ENCODE results near the gene DNTT. TPM values are rescaled to one million over a fixed set of nuclear protein-coding genes. Genes with fewer than 3 reads are reported as not detected.

Gene DNTT
- total and polyA plus RNA-seq, 7 donors: not detected

- TF ChIP-seq EP300 (IDR thresholded peaks at IDR 0.05) (no peak), POLR2AphosphoS5 (IDR thresholded peaks at IDR 0.05) (no peak), POLR2A (IDR thresholded peaks at IDR 0.05) (no peak)
- TF ChIP-seq, protein P1, sequence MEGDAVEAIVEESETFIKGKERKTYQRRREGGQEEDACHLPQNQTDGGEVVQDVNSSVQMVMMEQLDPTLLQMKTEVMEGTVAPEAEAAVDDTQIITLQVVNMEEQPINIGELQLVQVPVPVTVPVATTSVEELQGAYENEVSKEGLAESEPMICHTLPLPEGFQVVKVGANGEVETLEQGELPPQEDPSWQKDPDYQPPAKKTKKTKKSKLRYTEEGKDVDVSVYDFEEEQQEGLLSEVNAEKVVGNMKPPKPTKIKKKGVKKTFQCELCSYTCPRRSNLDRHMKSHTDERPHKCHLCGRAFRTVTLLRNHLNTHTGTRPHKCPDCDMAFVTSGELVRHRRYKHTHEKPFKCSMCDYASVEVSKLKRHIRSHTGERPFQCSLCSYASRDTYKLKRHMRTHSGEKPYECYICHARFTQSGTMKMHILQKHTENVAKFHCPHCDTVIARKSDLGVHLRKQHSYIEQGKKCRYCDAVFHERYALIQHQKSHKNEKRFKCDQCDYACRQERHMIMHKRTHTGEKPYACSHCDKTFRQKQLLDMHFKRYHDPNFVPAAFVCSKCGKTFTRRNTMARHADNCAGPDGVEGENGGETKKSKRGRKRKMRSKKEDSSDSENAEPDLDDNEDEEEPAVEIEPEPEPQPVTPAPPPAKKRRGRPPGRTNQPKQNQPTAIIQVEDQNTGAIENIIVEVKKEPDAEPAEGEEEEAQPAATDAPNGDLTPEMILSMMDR (IDR thresholded peaks at IDR 0.05): no peak
- no peaks in the 10 kb centered on the region for H3K4me1 ChIP-seq
- H3K36me3 ChIP-seq: no peaks in the 10 kb centered on the region
- H3K27ac ChIP-seq: no peak overlapping the region
- 13 to 62% methylated on average over 3 of the region's 3 CpGs for WGBS, 2 donors
- no peaks in the 10 kb centered on the region for H3K27me3 ChIP-seq
- no peaks in the 10 kb centered on the region for H3K9me3 ChIP-seq
- DNase-seq: no peak
- intact Hi-C loops (cut with DNase I): no loop called here
- no peak overlapping the region for H3K4me3 ChIP-seq
Measured at GRCh38 chr10:96260014-96260413, 44.2 kb upstream of the DNTT start.

- Histone ChIP-seq H3K9me3 (no peaks in the 10 kb centered on the region), H3K4me1 (no peaks in the 10 kb centered on the region), H3K27me3 (no peaks in the 10 kb centered on the region), H3K36me3 (no peaks in the 10 kb centered on the region), H3K4me3 (no peak overlapping the region), H3K27ac (no peak overlapping the region)
- intact Hi-C loops (cut with DNase I): no loop called here
- TF ChIP-seq POLR2AphosphoS5 (IDR thresholded peaks at IDR 0.05) (no peak), POLR2A (IDR thresholded peaks at IDR 0.05) (no peak), EP300 (IDR thresholded peaks at IDR 0.05) (no peak)
- TF ChIP-seq, protein P1 (IDR thresholded peaks at IDR 0.05): no peak
- 41 to 90% methylated on average over 2 of the region's 2 CpGs for WGBS, 2 donors
- DNase-seq: no peak
Measured at GRCh38 chr10:96261132-96261531, 43.1 kb upstream of the DNTT start.

- Histone ChIP-seq H3K4me1 (no peaks in the 10 kb centered on the region), H3K9me3 (no peaks in the 10 kb centered on the region), H3K4me3 (no peak overlapping the region), H3K27me3 (no peaks in the 10 kb centered on the region), H3K27ac (no peak overlapping the region), H3K36me3 (no peaks in the 10 kb centered on the region)
- TF ChIP-seq POLR2AphosphoS5 (IDR thresholded peaks at IDR 0.05): no peak
- TF ChIP-seq EP300 (IDR thresholded peaks at IDR 0.05): no peak
- no peak for TF ChIP-seq POLR2A (IDR thresholded peaks at IDR 0.05)
- TF ChIP-seq, protein P1 (IDR thresholded peaks at IDR 0.05): no peak
- 15 to 61% methylated on average over 3 of the region's 3 CpGs for WGBS, 2 donors
- intact Hi-C loops (cut with DNase I): no loop called here
- no peak for DNase-seq
Measured at GRCh38 chr10:96261930-96262329, 42.3 kb upstream of the DNTT start.

GRCh38 chr10:96263176-96263575 is 41.1 kb upstream of the DNTT start:
- Histone ChIP-seq H3K9me3 (no peaks in the 10 kb centered on the region), H3K27me3 (no peaks in the 10 kb centered on the region), H3K27ac (no peak overlapping the region), H3K4me1 (no peaks in the 10 kb centered on the region), H3K36me3 (no peaks in the 10 kb centered on the region), H3K4me3 (no peak overlapping the region)
- no peak for TF ChIP-seq EP300 (IDR thresholded peaks at IDR 0.05)
- no peak for TF ChIP-seq POLR2AphosphoS5 (IDR thresholded peaks at IDR 0.05)
- TF ChIP-seq, protein P1 (IDR thresholded peaks at IDR 0.05): no peak
- no peak for TF ChIP-seq POLR2A (IDR thresholded peaks at IDR 0.05)
- DNase-seq: no peak
- WGBS, 2 donors: 44 to 86% methylated on average over 4 of the region's 4 CpGs
- intact Hi-C loops (cut with DNase I): no loop called here

- Histone ChIP-seq H3K36me3 (no peaks in the 10 kb centered on the region), H3K4me3 (no peak overlapping the region), H3K27me3 (no peaks in the 10 kb centered on the region), H3K9me3 (no peaks in the 10 kb centered on the region), H3K27ac (no peak overlapping the region), H3K4me1 (no peaks in the 10 kb centered on the region)
- intact Hi-C loops (cut with DNase I): no loop called here
- no peak for TF ChIP-seq POLR2A (IDR thresholded peaks at IDR 0.05)
- TF ChIP-seq, protein P1 (IDR thresholded peaks at IDR 0.05): no peak
- TF ChIP-seq POLR2AphosphoS5 (IDR thresholded peaks at IDR 0.05): no peak
- no peak for TF ChIP-seq EP300 (IDR thresholded peaks at IDR 0.05)
- no peak for DNase-seq
- 78 to 80% methylated on average over 4 of the region's 4 CpGs for WGBS, 2 donors
Measured at GRCh38 chr10:96263669-96264068, 40.6 kb upstream of the DNTT start.

Data from sigmoid colon (tissue), 7 donors.